KBM-7 (cell line): ENCODE results near the gene PARK7.

Experiments
- DNase-seq: peaks from one replicate; pipeline ENCODE4 v3.0.0-alpha.2; 2015
- in situ Hi-C: fragments of 300-500 bp; cut with MboI; formaldehyde crosslinking; loops from 2 replicates; pipeline ENCODE4 v1.14.3; 2020; ENCODE audit warnings: low sequenced_read_pairs, low pct_unique_long_range_greater_than_20kb, mixed read lengths

The PARK7 gene

GRCh38 chr1:8031176-8031785, 69.8 kb downstream of the PARK7 start:
- no peak for DNase-seq
- in situ Hi-C loops = no loop called here

DNA sequence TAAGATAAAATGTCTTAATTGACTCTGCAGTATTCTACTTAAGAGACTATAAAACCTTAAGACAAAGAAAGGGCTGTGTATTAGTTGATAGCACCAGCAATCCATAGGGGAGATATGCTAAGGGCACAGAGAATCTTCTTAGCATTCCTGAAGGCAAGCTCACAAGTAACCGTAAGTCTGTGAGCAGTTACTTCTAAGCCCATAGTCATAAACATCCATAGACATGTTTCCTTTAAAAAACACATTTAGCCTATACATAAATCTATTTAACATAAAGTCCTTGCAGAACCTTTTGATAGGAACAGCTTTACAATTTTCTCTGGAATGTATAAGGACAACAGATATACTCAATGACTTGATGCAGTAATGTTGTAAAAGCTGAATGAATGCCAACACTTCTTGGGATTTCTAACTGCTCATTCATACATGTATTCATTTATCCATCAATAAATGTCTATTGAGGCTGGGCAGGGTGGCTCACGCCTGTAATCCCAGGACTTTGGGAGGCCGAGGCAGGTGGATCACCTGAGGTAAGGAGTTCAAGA, 70.9 kb downstream of the PARK7 start:
- in situ Hi-C loops = no loop called here
- DNase-seq = no peak

GRCh38 chr1:8033322-8033721, 71.8 kb downstream of the PARK7 start:
- no peak for DNase-seq
- in situ Hi-C loops = no loop called here
